Caco-2 (cell line): ENCODE results near the gene C19orf47. TPM values are rescaled to one million over a fixed set of nuclear protein-coding genes. Genes with fewer than 3 reads are reported as not detected.

Experiments used
- BruUV-seq: library from RNA; stranded (reverse); fragments of 400-500 nt; replicated peaks from 2 replicates; lab custom pipeline; 2021; lab: Mats Ljungman, UMichigan
- CTCF ChIA-PET: fragments of 300-600 bp; sonication (Branson Sonifier 250); formaldehyde crosslinking; loops from one replicate; lab custom pipeline; 2022; ENCODE audit warnings: antibody characterized with exemption; lab: Charles Lee
- POLR2A ChIA-PET: fragments of 300-600 bp; sonication (Branson Sonifier 250); formaldehyde crosslinking; loops from one replicate; lab custom pipeline; 2022; ENCODE audit warnings: antibody characterized with exemption; lab: Charles Lee
- DNase-seq, 2 experiments: peaks; one replicate each; pipeline versions ENCODE4 v3.0.0 to v3.0.0-alpha.2; 2020 to 2022
- H3K27me3 ChIP-seq: replicated peaks from 2 replicates; pipeline ENCODE4 v1.6.0; 2011; ENCODE audit warnings: low read length; ENCODE audit not compliant: control insufficient read depth, insufficient read depth
- H3K36me3 ChIP-seq: 2 replicates; pipeline ENCODE4 v1.5.1; 2011; ENCODE audit warnings: low read length; ENCODE audit not compliant: control insufficient read depth, insufficient read depth
- H3K4me1 ChIP-seq: fragments of 250-450 bp; sonication (Bioruptor Pico); 2 replicates; pipeline ENCODE4 v1.5.1; 2020; ENCODE audit warnings: mild to moderate bottlenecking
- H3K4me3 ChIP-seq: 2 replicates; pipeline ENCODE4 v1.5.1; 2011; ENCODE audit warnings: low read depth, mild to moderate bottlenecking, control low read depth, low read length
- H3K9me3 ChIP-seq: fragments of 250-450 bp; sonication (Bioruptor Pico); 2 replicates; pipeline ENCODE4 v1.5.1; 2020; ENCODE audit warnings: mild to moderate bottlenecking, moderate library complexity
- H3K27ac Mint-ChIP-seq: one replicate; pipeline ENCODE4 v1.8.0; 2022; ENCODE audit warnings: mixed read lengths; ENCODE audit not compliant: unreplicated experiment
- H3K27me3 Mint-ChIP-seq: one replicate; pipeline ENCODE4 v1.8.0; 2022; ENCODE audit warnings: mixed read lengths; ENCODE audit not compliant: insufficient read depth, unreplicated experiment
- H3K36me3 Mint-ChIP-seq: one replicate; pipeline ENCODE4 v1.8.0; 2022; ENCODE audit warnings: mild to moderate bottlenecking, mixed read lengths; ENCODE audit not compliant: insufficient read depth, unreplicated experiment
- H3K4me1 Mint-ChIP-seq: one replicate; pipeline ENCODE4 v1.8.0; 2022; ENCODE audit warnings: low read depth, mixed read lengths; ENCODE audit not compliant: unreplicated experiment
- H3K4me3 Mint-ChIP-seq: one replicate; pipeline ENCODE4 v1.8.0; 2022; ENCODE audit warnings: mild to moderate bottlenecking, moderate library complexity, mixed read lengths; ENCODE audit not compliant: unreplicated experiment
- H3K9me3 Mint-ChIP-seq: one replicate; pipeline ENCODE4 v1.8.0; 2022; ENCODE audit warnings: mixed read lengths; ENCODE audit not compliant: unreplicated experiment
- intact Hi-C: fragments of 100-400 bp; cut with micrococcal nuclease; formaldehyde crosslinking; loops from one replicate; pipeline ENCODE4 v1.10.0; 2022; ENCODE audit not compliant: unreplicated experiment
- total RNA-seq: library from RNA; stranded (reverse); gene quantifications from 2 replicates; pipeline ENCODE4 v1.2.3, GENCODE V29; 2022
- TF ChIP-seq, protein P1 (sequence below), 2 experiments: fragments of 200-600 bp in 1 of 2; IDR thresholded peaks; 1 replicate in 1 of 2; 2 replicates in 1 of 2; pipeline versions ENCODE4 v1.5.1 to v1.8.0; 2011 to 2022; ENCODE audit warnings: antibody characterized with exemption in 1 of 2, control low read depth in 1 of 2, inconsistent platforms in 1 of 2, low read depth in 1 of 2, low read length in 1 of 2, mild to moderate bottlenecking in 1 of 2, moderate library complexity in 1 of 2; ENCODE audit not compliant: insufficient read depth in 1 of 2, severe bottlenecking in 1 of 2, unreplicated experiment in 1 of 2

Gene C19orf47
- total RNA-seq, 1 experiment from 2014 or later, result 28.3 TPM

DNA sequence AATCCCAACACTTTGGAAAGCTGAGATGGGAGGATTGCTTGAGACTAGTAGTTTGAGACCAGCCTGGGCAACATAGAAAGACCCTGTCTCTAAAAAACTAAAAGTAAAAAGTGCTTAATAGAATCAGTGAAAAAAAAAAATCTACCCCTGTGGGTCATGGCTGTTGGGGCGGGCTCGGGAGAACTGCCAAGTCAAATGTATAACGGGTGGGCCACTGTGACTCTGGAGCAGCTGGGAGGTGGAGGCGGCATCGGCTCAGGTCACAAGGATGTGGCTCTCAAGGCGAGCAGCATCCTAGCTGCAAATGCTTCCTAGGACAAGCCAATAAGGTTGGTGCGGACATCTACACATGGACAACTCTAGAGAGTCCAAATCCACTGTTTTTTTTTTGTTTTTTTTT, 30.9 kb downstream of the C19orf47 start:
- POLR2A ChIA-PET, result no interaction called here
- H3K4me1 ChIP-seq, result no peaks in the 10 kb centered on the region
- no peak for DNase-seq
- TF ChIP-seq, protein P1, sequence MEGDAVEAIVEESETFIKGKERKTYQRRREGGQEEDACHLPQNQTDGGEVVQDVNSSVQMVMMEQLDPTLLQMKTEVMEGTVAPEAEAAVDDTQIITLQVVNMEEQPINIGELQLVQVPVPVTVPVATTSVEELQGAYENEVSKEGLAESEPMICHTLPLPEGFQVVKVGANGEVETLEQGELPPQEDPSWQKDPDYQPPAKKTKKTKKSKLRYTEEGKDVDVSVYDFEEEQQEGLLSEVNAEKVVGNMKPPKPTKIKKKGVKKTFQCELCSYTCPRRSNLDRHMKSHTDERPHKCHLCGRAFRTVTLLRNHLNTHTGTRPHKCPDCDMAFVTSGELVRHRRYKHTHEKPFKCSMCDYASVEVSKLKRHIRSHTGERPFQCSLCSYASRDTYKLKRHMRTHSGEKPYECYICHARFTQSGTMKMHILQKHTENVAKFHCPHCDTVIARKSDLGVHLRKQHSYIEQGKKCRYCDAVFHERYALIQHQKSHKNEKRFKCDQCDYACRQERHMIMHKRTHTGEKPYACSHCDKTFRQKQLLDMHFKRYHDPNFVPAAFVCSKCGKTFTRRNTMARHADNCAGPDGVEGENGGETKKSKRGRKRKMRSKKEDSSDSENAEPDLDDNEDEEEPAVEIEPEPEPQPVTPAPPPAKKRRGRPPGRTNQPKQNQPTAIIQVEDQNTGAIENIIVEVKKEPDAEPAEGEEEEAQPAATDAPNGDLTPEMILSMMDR (IDR thresholded peaks at IDR 0.05; ENCODE audit: insufficient read depth in 1 of 2, low read depth in 1 of 2, low read length in 1 of 2, severe bottlenecking in 1 of 2, unreplicated experiment in 1 of 2), result no peak
- H3K36me3 Mint-ChIP-seq, result peaks cover 32% of the 10 kb centered on the region
- no peaks in the 10 kb centered on the region for H3K27me3 Mint-ChIP-seq
- no peaks in the 10 kb centered on the region for H3K36me3 ChIP-seq
- no peak overlapping the region for H3K4me3 Mint-ChIP-seq
- CTCF ChIA-PET, result no interaction called here
- intact Hi-C loops, result no loop called here
- BruUV-seq, result no TSS peak
- no peaks in the 10 kb centered on the region for H3K9me3 Mint-ChIP-seq
- H3K4me1 Mint-ChIP-seq, result peaks cover 7% of the 10 kb centered on the region
- H3K9me3 ChIP-seq, result no peaks in the 10 kb centered on the region
- no peak overlapping the region for H3K4me3 ChIP-seq
- H3K27me3 ChIP-seq, result no peaks in the 10 kb centered on the region
- no peak overlapping the region for H3K27ac Mint-ChIP-seq

GRCh38 chr19:40315812-40316470, 32.3 kb downstream of the C19orf47 start:
- Histone ChIP-seq H3K27me3 (no peaks in the 10 kb centered on the region), H3K9me3 (no peaks in the 10 kb centered on the region), H3K4me1 (no peaks in the 10 kb centered on the region), H3K4me3 (no peak overlapping the region), H3K36me3 (no peaks in the 10 kb centered on the region)
- Mint-ChIP-seq H3K27ac (no peak overlapping the region), H3K4me1 (peaks cover 7% of the 10 kb centered on the region), H3K4me3 (no peak overlapping the region), H3K36me3 (peaks cover 28% of the 10 kb centered on the region), H3K27me3 (no peaks in the 10 kb centered on the region), H3K9me3 (no peaks in the 10 kb centered on the region)
- DNase-seq, result no peak
- TF ChIP-seq, protein P1 (IDR thresholded peaks at IDR 0.05; ENCODE audit: insufficient read depth in 1 of 2, low read depth in 1 of 2, low read length in 1 of 2, severe bottlenecking in 1 of 2, unreplicated experiment in 1 of 2), result no peak
- ChIA-PET POLR2A (no interaction called here), CTCF (no interaction called here)
- no TSS peak for BruUV-seq
- intact Hi-C loops, result no loop called here

GRCh38 chr19:40314656-40315055, 33.5 kb downstream of the C19orf47 start:
- Histone ChIP-seq H3K36me3 (no peaks in the 10 kb centered on the region), H3K4me3 (no peak overlapping the region), H3K9me3 (no peaks in the 10 kb centered on the region), H3K27me3 (no peaks in the 10 kb centered on the region), H3K4me1 (no peaks in the 10 kb centered on the region)
- Mint-ChIP-seq H3K27me3 (no peaks in the 10 kb centered on the region), H3K27ac (no peak overlapping the region), H3K36me3 (peaks cover 15% of the 10 kb centered on the region), H3K4me1 (peaks cover 7% of the 10 kb centered on the region), H3K4me3 (no peak overlapping the region), H3K9me3 (no peaks in the 10 kb centered on the region)
- CTCF ChIA-PET, result interaction anchor here (1.8 kb wide), 1 partner anchor 9 kb away, joined by 5 read pairs; no protein-coding TSS in a partner anchor
- intact Hi-C loops, result no loop called here
- no peak for DNase-seq
- POLR2A ChIA-PET, result no interaction called here
- TF ChIP-seq, protein P1 (IDR thresholded peaks at IDR 0.05; ENCODE audit: insufficient read depth in 1 of 2, low read depth in 1 of 2, low read length in 1 of 2, severe bottlenecking in 1 of 2, unreplicated experiment in 1 of 2), result no peak
- no TSS peak for BruUV-seq
